ENCODE measurements around the gene ZRANB1. TPM values are rescaled to one million over a fixed set of nuclear protein-coding genes. Genes with fewer than 3 reads are reported as not detected.

ZRANB1 gene
- total and polyA plus RNA-seq, 2 of the 13 experiments (the other 11 are each of a cell fraction or from before 2014, with no cell fraction given): 10.3 to 19.6 TPM

DNA sequence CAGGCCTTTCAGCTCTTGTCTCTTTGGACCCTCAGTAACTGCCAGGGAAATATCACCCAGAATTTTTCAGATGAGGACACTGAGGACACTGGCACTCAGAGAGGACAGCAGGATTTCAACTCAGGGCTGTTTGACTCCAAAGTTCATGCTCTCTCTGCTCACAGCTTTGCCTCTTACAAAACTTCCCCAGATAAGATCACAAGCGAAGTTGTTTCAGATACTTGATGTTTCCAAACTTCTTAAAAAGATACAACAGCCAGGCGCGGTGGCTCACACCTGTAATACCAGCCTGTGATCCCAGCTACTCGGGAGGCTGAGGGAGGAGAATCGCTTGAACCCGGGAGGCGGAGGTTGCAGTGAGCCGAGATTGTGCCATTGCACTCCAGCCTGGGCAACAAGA, 32.4 kb upstream of the ZRANB1 start (continued):
- TF ChIP-seq, protein P1, sequence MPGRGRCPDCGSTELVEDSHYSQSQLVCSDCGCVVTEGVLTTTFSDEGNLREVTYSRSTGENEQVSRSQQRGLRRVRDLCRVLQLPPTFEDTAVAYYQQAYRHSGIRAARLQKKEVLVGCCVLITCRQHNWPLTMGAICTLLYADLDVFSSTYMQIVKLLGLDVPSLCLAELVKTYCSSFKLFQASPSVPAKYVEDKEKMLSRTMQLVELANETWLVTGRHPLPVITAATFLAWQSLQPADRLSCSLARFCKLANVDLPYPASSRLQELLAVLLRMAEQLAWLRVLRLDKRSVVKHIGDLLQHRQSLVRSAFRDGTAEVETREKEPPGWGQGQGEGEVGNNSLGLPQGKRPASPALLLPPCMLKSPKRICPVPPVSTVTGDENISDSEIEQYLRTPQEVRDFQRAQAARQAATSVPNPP (CRISPR knock-in tag; IDR thresholded peaks at IDR 0.05): no peak
- TF ChIP-seq ARID2 (CRISPR knock-in tag; IDR thresholded peaks at IDR 0.05; ENCODE audit: borderline replicate concordance) (no peak), TAF1 (CRISPR knock-in tag; IDR thresholded peaks at IDR 0.05) (no peak), HNRNPLL (IDR thresholded peaks at IDR 0.05; ENCODE audit: low read depth, low read length, poor library complexity, severe bottlenecking) (no peak), ZBTB3 (CRISPR knock-in tag; IDR thresholded peaks at IDR 0.05; ENCODE audit: borderline replicate concordance, low read depth) (no peak), HDAC2 (CRISPR knock-in tag; IDR thresholded peaks at IDR 0.05) (peak; percentile 54; the same call in 1 of the 2 replicates), KLF9 (CRISPR knock-in tag; IDR thresholded peaks at IDR 0.05; ENCODE audit: low read depth) (no peak), ZNF703 (CRISPR knock-in tag; IDR thresholded peaks at IDR 0.05; ENCODE audit: borderline replicate concordance) (no peak), ZNF383 (CRISPR knock-in tag; IDR thresholded peaks at IDR 0.05; ENCODE audit: borderline replicate concordance) (no peak), HHEX (CRISPR knock-in tag; IDR thresholded peaks at IDR 0.05) (no peak), FOXK1 (CRISPR knock-in tag; IDR thresholded peaks at IDR 0.05; ENCODE audit: borderline replicate concordance, low read depth) (no peak), ZIK1 (CRISPR knock-in tag; IDR thresholded peaks at IDR 0.05; ENCODE audit: borderline replicate concordance, low read depth) (no peak), RXRA (CRISPR knock-in tag; IDR thresholded peaks at IDR 0.05) (no peak), ZNF333 (CRISPR knock-in tag; IDR thresholded peaks at IDR 0.05; ENCODE audit: borderline replicate concordance) (no peak), RCOR2 (CRISPR knock-in tag; IDR thresholded peaks at IDR 0.05) (no peak), ISL2 (CRISPR knock-in tag; IDR thresholded peaks at IDR 0.05) (0 out of 2 replicates have a peak, but pooled peaks have one; percentile 39)
- TF ChIP-seq, protein P2, sequence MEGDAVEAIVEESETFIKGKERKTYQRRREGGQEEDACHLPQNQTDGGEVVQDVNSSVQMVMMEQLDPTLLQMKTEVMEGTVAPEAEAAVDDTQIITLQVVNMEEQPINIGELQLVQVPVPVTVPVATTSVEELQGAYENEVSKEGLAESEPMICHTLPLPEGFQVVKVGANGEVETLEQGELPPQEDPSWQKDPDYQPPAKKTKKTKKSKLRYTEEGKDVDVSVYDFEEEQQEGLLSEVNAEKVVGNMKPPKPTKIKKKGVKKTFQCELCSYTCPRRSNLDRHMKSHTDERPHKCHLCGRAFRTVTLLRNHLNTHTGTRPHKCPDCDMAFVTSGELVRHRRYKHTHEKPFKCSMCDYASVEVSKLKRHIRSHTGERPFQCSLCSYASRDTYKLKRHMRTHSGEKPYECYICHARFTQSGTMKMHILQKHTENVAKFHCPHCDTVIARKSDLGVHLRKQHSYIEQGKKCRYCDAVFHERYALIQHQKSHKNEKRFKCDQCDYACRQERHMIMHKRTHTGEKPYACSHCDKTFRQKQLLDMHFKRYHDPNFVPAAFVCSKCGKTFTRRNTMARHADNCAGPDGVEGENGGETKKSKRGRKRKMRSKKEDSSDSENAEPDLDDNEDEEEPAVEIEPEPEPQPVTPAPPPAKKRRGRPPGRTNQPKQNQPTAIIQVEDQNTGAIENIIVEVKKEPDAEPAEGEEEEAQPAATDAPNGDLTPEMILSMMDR (CRISPR knock-in tag; IDR thresholded peaks at IDR 0.05): no peak
- TF ChIP-seq, protein P3, sequence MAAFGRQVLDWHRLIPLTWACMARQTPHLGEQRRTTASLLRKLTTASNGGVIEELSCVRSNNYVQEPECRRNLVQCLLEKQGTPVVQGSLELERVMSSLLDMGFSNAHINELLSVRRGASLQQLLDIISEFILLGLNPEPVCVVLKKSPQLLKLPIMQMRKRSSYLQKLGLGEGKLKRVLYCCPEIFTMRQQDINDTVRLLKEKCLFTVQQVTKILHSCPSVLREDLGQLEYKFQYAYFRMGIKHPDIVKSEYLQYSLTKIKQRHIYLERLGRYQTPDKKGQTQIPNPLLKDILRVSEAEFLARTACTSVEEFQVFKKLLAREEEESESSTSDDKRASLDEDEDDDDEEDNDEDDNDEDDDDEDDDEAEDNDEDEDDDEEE (CRISPR knock-in tag; IDR thresholded peaks at IDR 0.05): no peak
- TF ChIP-seq, protein P4, sequence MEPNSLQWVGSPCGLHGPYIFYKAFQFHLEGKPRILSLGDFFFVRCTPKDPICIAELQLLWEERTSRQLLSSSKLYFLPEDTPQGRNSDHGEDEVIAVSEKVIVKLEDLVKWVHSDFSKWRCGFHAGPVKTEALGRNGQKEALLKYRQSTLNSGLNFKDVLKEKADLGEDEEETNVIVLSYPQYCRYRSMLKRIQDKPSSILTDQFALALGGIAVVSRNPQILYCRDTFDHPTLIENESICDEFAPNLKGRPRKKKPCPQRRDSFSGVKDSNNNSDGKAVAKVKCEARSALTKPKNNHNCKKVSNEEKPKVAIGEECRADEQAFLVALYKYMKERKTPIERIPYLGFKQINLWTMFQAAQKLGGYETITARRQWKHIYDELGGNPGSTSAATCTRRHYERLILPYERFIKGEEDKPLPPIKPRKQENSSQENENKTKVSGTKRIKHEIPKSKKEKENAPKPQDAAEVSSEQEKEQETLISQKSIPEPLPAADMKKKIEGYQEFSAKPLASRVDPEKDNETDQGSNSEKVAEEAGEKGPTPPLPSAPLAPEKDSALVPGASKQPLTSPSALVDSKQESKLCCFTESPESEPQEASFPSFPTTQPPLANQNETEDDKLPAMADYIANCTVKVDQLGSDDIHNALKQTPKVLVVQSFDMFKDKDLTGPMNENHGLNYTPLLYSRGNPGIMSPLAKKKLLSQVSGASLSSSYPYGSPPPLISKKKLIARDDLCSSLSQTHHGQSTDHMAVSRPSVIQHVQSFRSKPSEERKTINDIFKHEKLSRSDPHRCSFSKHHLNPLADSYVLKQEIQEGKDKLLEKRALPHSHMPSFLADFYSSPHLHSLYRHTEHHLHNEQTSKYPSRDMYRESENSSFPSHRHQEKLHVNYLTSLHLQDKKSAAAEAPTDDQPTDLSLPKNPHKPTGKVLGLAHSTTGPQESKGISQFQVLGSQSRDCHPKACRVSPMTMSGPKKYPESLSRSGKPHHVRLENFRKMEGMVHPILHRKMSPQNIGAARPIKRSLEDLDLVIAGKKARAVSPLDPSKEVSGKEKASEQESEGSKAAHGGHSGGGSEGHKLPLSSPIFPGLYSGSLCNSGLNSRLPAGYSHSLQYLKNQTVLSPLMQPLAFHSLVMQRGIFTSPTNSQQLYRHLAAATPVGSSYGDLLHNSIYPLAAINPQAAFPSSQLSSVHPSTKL (CRISPR knock-in tag; IDR thresholded peaks at IDR 0.05): peak; percentile 59
- TF ChIP-seq, protein P5, sequence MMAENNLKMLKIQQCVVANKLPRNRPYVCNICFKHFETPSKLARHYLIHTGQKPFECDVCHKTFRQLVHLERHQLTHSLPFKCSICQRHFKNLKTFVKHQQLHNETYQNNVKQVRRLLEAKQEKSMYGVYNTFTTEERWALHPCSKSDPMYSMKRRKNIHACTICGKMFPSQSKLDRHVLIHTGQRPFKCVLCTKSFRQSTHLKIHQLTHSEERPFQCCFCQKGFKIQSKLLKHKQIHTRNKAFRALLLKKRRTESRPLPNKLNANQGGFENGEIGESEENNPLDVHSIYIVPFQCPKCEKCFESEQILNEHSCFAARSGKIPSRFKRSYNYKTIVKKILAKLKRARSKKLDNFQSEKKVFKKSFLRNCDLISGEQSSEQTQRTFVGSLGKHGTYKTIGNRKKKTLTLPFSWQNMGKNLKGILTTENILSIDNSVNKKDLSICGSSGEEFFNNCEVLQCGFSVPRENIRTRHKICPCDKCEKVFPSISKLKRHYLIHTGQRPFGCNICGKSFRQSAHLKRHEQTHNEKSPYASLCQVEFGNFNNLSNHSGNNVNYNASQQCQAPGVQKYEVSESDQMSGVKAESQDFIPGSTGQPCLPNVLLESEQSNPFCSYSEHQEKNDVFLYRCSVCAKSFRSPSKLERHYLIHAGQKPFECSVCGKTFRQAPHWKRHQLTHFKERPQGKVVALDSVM (CRISPR knock-in tag; IDR thresholded peaks at IDR 0.05): peak; percentile 60; the same call in 1 of the 2 replicates

Data from HepG2 (cell line).